Measurements from ENCODE around the gene THAP5.

- TF ChIP-seq CTCF (IDR thresholded peaks at IDR 0.05) (no peak), MXI1 (IDR thresholded peaks at IDR 0.05; ENCODE audit: low read depth, low read length) (no peak), EP300 (IDR thresholded peaks at IDR 0.05; ENCODE audit: borderline replicate concordance in 1 of 2, low read depth in 1 of 2, low read length in 1 of 2) (no peak), REST (IDR thresholded peaks at IDR 0.05; ENCODE audit: low read depth, low read length) (no peak), FOXM1 (IDR thresholded peaks at IDR 0.05; ENCODE audit: low read depth) (no peak), GABPA (IDR thresholded peaks at IDR 0.05; ENCODE audit: low read depth) (no peak), EZH2phosphoT487 (IDR thresholded peaks at IDR 0.05; ENCODE audit: borderline replicate concordance, low read depth) (no peak), NFIC (IDR thresholded peaks at IDR 0.05; ENCODE audit: borderline replicate concordance) (no peak), TAF1 (IDR thresholded peaks at IDR 0.05; ENCODE audit: borderline replicate concordance, low read depth, low read length) (no peak)
These were observed 35.8 kb downstream of the THAP5 start for GRCh38 chr7:108533712-108534111.
